ENCODE results near the gene ZNF608. TPM values are rescaled to one million over a fixed set of nuclear protein-coding genes. Genes with fewer than 3 reads are reported as not detected.

Gene ZNF608
- polyA plus RNA-seq, 1 donor (not counting 4 experiments of a cell fraction or from before 2014, with no cell fraction given): 1.1 TPM

- Histone ChIP-seq H3K27ac (ENCODE audit: control insufficient read depth, insufficient read depth, low read length) (peak overlapping the region; percentile 17), H3K4me2 (ENCODE audit: control insufficient read depth, extremely low read depth, insufficient read depth, low read depth, low read length) (peak overlapping the region; percentile 36), H3K9ac (ENCODE audit: control insufficient read depth, extremely low read depth, insufficient read depth, low read length) (no peak overlapping the region), H3K9me3 (ENCODE audit: control insufficient read depth, low read depth, low read length) (no peaks in the 10 kb centered on the region), H3K9me1 (ENCODE audit: control insufficient read depth, extremely low read depth, insufficient read depth, low read length) (no peaks in the 10 kb centered on the region), H3K4me1 (ENCODE audit: control insufficient read depth, extremely low read depth, insufficient read depth, low read length) (peaks cover 8% of the 10 kb centered on the region), H2AFZ (ENCODE audit: control insufficient read depth, low read length) (no peak overlapping the region), H4K20me1 (ENCODE audit: control insufficient read depth, extremely low read depth, insufficient read depth, low read length) (no peaks in the 10 kb centered on the region), H3K36me3 (ENCODE audit: control insufficient read depth in 2 of 2, extremely low read depth in 1 of 2, insufficient read depth in 2 of 2, low read length in 2 of 2) (no peaks in the 10 kb centered on the region), H3K27me3 (ENCODE audit: control insufficient read depth, extremely low read depth, insufficient read depth, low read length) (no peaks in the 10 kb centered on the region), H3K79me2 (ENCODE audit: control insufficient read depth, insufficient read depth, low read length) (no peaks in the 10 kb centered on the region), H3K4me3 (ENCODE audit: control insufficient read depth in 2 of 3, extremely low read depth in 1 of 3, insufficient read depth in 2 of 3, low read depth in 1 of 3, low read length in 3 of 3) (no peak overlapping the region)
- no peak for TF ChIP-seq EZH2 (IDR thresholded peaks at IDR 0.05; ENCODE audit: low read length)
- TF ChIP-seq CTCF (optimal IDR thresholded peaks at IDR 0.05 in 1 of 3, IDR thresholded peaks at IDR 0.05 in 1 of 3, conservative IDR thresholded peaks at IDR 0.05 in 1 of 3; ENCODE audit: extremely low read depth in 1 of 3, insufficient read depth in 2 of 3, low read length in 3 of 3): no peak
- FAIRE-seq (no peak), DNase-seq (ENCODE audit: low read depth, low spot score) (no peak)
- dilution Hi-C loops (cut with MboI; ENCODE audit: extremely low pct_ligation_motif_present, low sequenced_read_pairs): no loop called here
Measured at GRCh38 chr5:124790895-124791732, 44.7 kb upstream of the ZNF608 start.

DNA sequence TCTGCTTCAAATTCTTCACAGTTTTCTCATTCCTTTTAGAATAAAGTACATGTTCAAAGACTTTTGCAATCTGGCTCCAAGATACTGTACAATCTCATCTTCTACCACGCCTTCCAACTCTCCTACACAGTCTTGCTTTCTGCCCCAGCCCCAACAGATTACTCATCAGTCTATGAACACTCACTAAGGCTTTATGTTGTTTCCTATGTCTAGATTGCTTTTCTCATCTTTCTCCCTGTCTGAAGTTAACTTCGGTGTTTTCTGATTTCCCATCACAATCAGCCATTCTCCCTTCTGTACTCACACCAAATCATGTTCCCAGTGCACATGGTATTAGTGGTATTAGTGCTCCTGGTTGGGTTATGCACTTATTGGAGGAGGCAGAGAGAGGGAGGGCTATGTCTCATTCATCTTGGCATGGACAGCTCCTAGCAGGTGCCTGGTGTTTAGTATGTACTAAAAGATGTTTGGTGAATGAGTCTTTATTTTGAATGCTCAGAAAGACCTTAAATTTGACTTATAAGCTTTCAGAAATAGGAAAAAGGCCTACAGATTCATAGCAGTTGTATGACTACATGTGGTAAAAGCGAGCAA, 44.0 kb upstream of the ZNF608 start:
- DNase-seq (ENCODE audit: low read depth, low spot score): no peak
- Histone ChIP-seq H3K79me2 (ENCODE audit: control insufficient read depth, insufficient read depth, low read length) (no peaks in the 10 kb centered on the region), H4K20me1 (ENCODE audit: control insufficient read depth, extremely low read depth, insufficient read depth, low read length) (no peaks in the 10 kb centered on the region), H3K4me1 (ENCODE audit: control insufficient read depth, extremely low read depth, insufficient read depth, low read length) (peaks cover 8% of the 10 kb centered on the region), H3K36me3 (ENCODE audit: control insufficient read depth in 2 of 2, extremely low read depth in 1 of 2, insufficient read depth in 2 of 2, low read length in 2 of 2) (no peaks in the 10 kb centered on the region), H3K9ac (ENCODE audit: control insufficient read depth, extremely low read depth, insufficient read depth, low read length) (no peak overlapping the region), H3K4me3 (ENCODE audit: control insufficient read depth in 2 of 3, extremely low read depth in 1 of 3, insufficient read depth in 2 of 3, low read depth in 1 of 3, low read length in 3 of 3) (no peak overlapping the region), H3K27ac (ENCODE audit: control insufficient read depth, insufficient read depth, low read length) (peak overlapping the region; percentile 17), H3K9me1 (ENCODE audit: control insufficient read depth, extremely low read depth, insufficient read depth, low read length) (no peaks in the 10 kb centered on the region), H3K27me3 (ENCODE audit: control insufficient read depth, extremely low read depth, insufficient read depth, low read length) (no peaks in the 10 kb centered on the region), H3K9me3 (ENCODE audit: control insufficient read depth, low read depth, low read length) (no peaks in the 10 kb centered on the region), H3K4me2 (ENCODE audit: control insufficient read depth, extremely low read depth, insufficient read depth, low read depth, low read length) (peak overlapping the region; percentile 12), H2AFZ (ENCODE audit: control insufficient read depth, low read length) (no peak overlapping the region)
- TF ChIP-seq CTCF (optimal IDR thresholded peaks at IDR 0.05 in 1 of 3, IDR thresholded peaks at IDR 0.05 in 1 of 3, conservative IDR thresholded peaks at IDR 0.05 in 1 of 3; ENCODE audit: extremely low read depth in 1 of 3, insufficient read depth in 2 of 3, low read length in 3 of 3) (no peak), EZH2 (IDR thresholded peaks at IDR 0.05; ENCODE audit: low read length) (no peak)
- FAIRE-seq: peak; percentile 17
- dilution Hi-C loops (cut with MboI; ENCODE audit: extremely low pct_ligation_motif_present, low sequenced_read_pairs): no loop called here
